ENCODE results near the gene INPP5D. TPM values are rescaled to one million over a fixed set of nuclear protein-coding genes. Genes with fewer than 3 reads are reported as not detected.

INPP5D gene
- total and polyA plus RNA-seq, 2 donors (not counting 1 experiment from before 2014, with no cell fraction given) = 152 to 444 TPM

GRCh38 chr2:233165895-233166661 is 105.9 kb downstream of the INPP5D start:
- DNase-seq (no peak), ATAC-seq (ENCODE audit: low read depth) (no peak)
- H3K9me3 Mint-ChIP-seq (ENCODE audit: insufficient read depth) = no peaks in the 10 kb centered on the region
- peaks cover 43% of the 10 kb centered on the region for H4K20me1 ChIP-seq (ENCODE audit: control insufficient read depth, insufficient read depth, low read length, poor library complexity, severe bottlenecking)
- ChIA-PET CTCF (no interaction called here), POLR2A (no interaction called here)
- no peaks in the 10 kb centered on the region for H3K9me3 ChIP-seq (ENCODE audit: control extremely low read depth in 1 of 3, control insufficient read depth in 2 of 3, insufficient read depth in 1 of 3, low read length in 2 of 3)
- H3K4me3 ChIP-seq (ENCODE audit: control extremely low read depth in 1 of 5, extremely low read depth in 1 of 5, insufficient read depth in 1 of 5, low read depth in 2 of 5, low read length in 4 of 5) = no peak overlapping the region
- peaks cover 47% of the 10 kb centered on the region for H3K79me2 ChIP-seq (ENCODE audit: control insufficient read depth, insufficient read depth, low read length)
- H3K27ac ChIP-seq (ENCODE audit: low read length in 2 of 2) = peak overlapping the region in 1 of 2 donors; percentile 4
- no peak for TF ChIP-seq EZH2 (IDR thresholded peaks at IDR 0.05; ENCODE audit: borderline replicate concordance, insufficient read depth, low read depth, low read length, poor library complexity, severe bottlenecking)
- no peak for TF ChIP-seq CTCF (IDR thresholded peaks at IDR 0.05)
- peak overlapping the region; percentile 41 for H3K27ac Mint-ChIP-seq
- no peak overlapping the region for H3K4me2 ChIP-seq (replicated peaks; ENCODE audit: low read depth, low read length, poor library complexity, severe bottlenecking)
- no peak overlapping the region for H3K9ac ChIP-seq (ENCODE audit: low read length)
- no peaks in the 10 kb centered on the region for H3K4me1 ChIP-seq (ENCODE audit: control insufficient read depth in 2 of 2, insufficient read depth in 2 of 2, low read length in 2 of 2)
- H3K36me3 ChIP-seq (replicated peaks in 1 of 2; ENCODE audit: control extremely low read depth in 1 of 2, control insufficient read depth in 1 of 2, extremely low read depth in 1 of 2, insufficient read depth in 2 of 2, low read length in 1 of 2) = peaks cover 22 to 91% of the 10 kb centered on the region in 2 experiments
- no peak overlapping the region for H3K4me3 Mint-ChIP-seq
- no peaks in the 10 kb centered on the region for H3K27me3 Mint-ChIP-seq
- WGBS (ENCODE audit: insufficient coverage) = 88% methylated on average over 19 of the region's 19 CpGs
- intact Hi-C loops (cut with micrococcal nuclease) = no loop called here
- no peaks in the 10 kb centered on the region for H3K4me1 Mint-ChIP-seq
- no peaks in the 10 kb centered on the region for H3K27me3 ChIP-seq (replicated peaks in 1 of 4; ENCODE audit: control extremely low read depth in 1 of 4, control insufficient read depth in 3 of 4, insufficient read depth in 4 of 4, low read length in 3 of 4)
- no peak overlapping the region for H2AFZ ChIP-seq (ENCODE audit: insufficient read depth, low read depth, low read length, poor library complexity, severe bottlenecking)

- Mint-ChIP-seq H3K27me3 (no peaks in the 10 kb centered on the region), H3K27ac (no peak overlapping the region), H3K4me1 (no peaks in the 10 kb centered on the region), H3K4me3 (no peak overlapping the region), H3K9me3 (ENCODE audit: insufficient read depth) (no peaks in the 10 kb centered on the region)
- Histone ChIP-seq H3K4me2 (replicated peaks; ENCODE audit: low read depth, low read length, poor library complexity, severe bottlenecking) (no peak overlapping the region), H3K27ac (ENCODE audit: low read length in 2 of 2) (no peak overlapping the region), H3K4me1 (ENCODE audit: control insufficient read depth in 2 of 2, insufficient read depth in 2 of 2, low read length in 2 of 2) (no peaks in the 10 kb centered on the region), H3K4me3 (ENCODE audit: control extremely low read depth in 1 of 5, extremely low read depth in 1 of 5, insufficient read depth in 1 of 5, low read depth in 2 of 5, low read length in 4 of 5) (no peak overlapping the region), H3K27me3 (replicated peaks in 1 of 4; ENCODE audit: control extremely low read depth in 1 of 4, control insufficient read depth in 3 of 4, insufficient read depth in 4 of 4, low read length in 3 of 4) (no peaks in the 10 kb centered on the region), H3K9me3 (ENCODE audit: control extremely low read depth in 1 of 3, control insufficient read depth in 2 of 3, insufficient read depth in 1 of 3, low read length in 2 of 3) (no peaks in the 10 kb centered on the region), H3K36me3 (replicated peaks in 1 of 2; ENCODE audit: control extremely low read depth in 1 of 2, control insufficient read depth in 1 of 2, extremely low read depth in 1 of 2, insufficient read depth in 2 of 2, low read length in 1 of 2) (peaks cover 25 to 88% of the 10 kb centered on the region in 2 experiments), H2AFZ (ENCODE audit: insufficient read depth, low read depth, low read length, poor library complexity, severe bottlenecking) (no peak overlapping the region), H3K9ac (ENCODE audit: low read length) (no peak overlapping the region), H4K20me1 (ENCODE audit: control insufficient read depth, insufficient read depth, low read length, poor library complexity, severe bottlenecking) (peaks cover 47% of the 10 kb centered on the region), H3K79me2 (ENCODE audit: control insufficient read depth, insufficient read depth, low read length) (peaks cover 41% of the 10 kb centered on the region)
- ATAC-seq (ENCODE audit: low read depth) = no peak
- no peak for DNase-seq
- TF ChIP-seq CTCF (IDR thresholded peaks at IDR 0.05) (no peak), EZH2 (IDR thresholded peaks at IDR 0.05; ENCODE audit: borderline replicate concordance, insufficient read depth, low read depth, low read length, poor library complexity, severe bottlenecking) (no peak)
- POLR2A ChIA-PET = no interaction called here
- WGBS (ENCODE audit: insufficient coverage) = 94% methylated on average over 1 of the region's 4 CpGs
- intact Hi-C loops (cut with micrococcal nuclease) = no loop called here
- CTCF ChIA-PET = no interaction called here
Measured at GRCh38 chr2:233168445-233168844, 108.3 kb downstream of the INPP5D start.
